Measurements from ENCODE around the gene PTCHD1. TPM values are rescaled to one million over a fixed set of nuclear protein-coding genes. Genes with fewer than 3 reads are reported as not detected.
A peak's percentile ranks its signal among the peaks of the same experiment; 100 is the strongest.

PTCHD1 gene
- total and polyA plus RNA-seq, 2 experiments from 2014 or later: 3.0 to 7.7 TPM

DNA sequence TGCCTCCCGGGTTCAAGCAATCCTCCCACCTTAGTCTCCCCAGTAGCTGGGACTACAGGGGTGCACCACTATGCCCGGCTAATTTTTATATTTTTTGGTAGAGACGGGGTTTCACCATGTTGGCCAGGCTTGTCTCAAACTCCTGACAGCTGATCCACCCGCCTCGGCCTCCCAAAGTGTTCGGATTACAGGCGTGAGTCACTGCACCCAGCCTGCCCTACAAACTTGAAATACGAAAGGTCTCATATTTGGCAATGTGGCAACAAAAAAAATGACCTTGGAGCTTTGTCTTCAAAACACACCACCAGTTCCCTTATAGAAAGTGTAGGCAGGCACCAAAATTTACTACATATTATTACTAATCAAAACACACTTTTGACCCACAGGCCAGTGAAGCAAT lies 22.9 kb upstream of the PTCHD1 start:
- 88% methylated on average over 8 of the region's 8 CpGs for WGBS (ENCODE audit: low lambda C conversion rate, missing lambda C conversion rate)
- DNase-seq (ENCODE audit: low spot score): no peak

DNA sequence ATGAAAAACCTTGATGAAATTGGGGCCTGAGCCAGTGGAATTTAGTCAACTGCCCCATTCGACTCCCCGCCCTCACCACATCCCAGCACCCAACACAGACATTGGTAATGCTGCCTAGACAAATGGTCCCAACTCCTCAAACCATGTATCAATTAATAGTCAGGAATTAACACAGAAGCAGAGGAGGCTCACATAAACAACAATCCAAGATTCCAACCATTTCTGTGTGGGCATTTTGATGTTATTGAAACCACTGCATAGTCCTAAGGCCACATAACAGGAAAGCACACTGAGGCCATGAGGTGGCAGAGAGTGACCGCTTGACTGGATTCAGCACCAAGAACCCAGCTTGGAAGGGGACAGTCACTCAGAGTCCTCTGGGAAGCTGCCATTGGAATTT lies 22.5 kb upstream of the PTCHD1 start:
- no peaks in the 10 kb centered on the region for H3K9me2 ChIP-seq (replicated peaks; ENCODE audit: insufficient read depth)
- H3K36me3 ChIP-seq (replicated peaks; ENCODE audit: insufficient read depth, low read depth): no peaks in the 10 kb centered on the region
- H3K9me3 ChIP-seq (ENCODE audit: low read depth): no peaks in the 10 kb centered on the region
- no peaks in the 10 kb centered on the region for H4K20me1 ChIP-seq (ENCODE audit: insufficient read depth, poor library complexity, severe bottlenecking)
- H2AFZ ChIP-seq: no peak overlapping the region
- 87% methylated on average over 3 of the region's 3 CpGs for WGBS (ENCODE audit: low lambda C conversion rate, missing lambda C conversion rate)
- no peak overlapping the region for H3K4me3 ChIP-seq
- DNase-seq (ENCODE audit: low spot score): no peak
- no peak overlapping the region for H3K27ac ChIP-seq
- H3K4me1 ChIP-seq (ENCODE audit: insufficient read depth): no peaks in the 10 kb centered on the region
- H3K4me2 ChIP-seq: no peak overlapping the region
- H3K79me2 ChIP-seq: no peaks in the 10 kb centered on the region
- no peaks in the 10 kb centered on the region for H3K27me3 ChIP-seq
- TF ChIP-seq EZH2 (IDR thresholded peaks at IDR 0.05; ENCODE audit: borderline replicate concordance) (no peak), EZH2phosphoT487 (IDR thresholded peaks at IDR 0.05; ENCODE audit: low read depth, severe bottlenecking, unreplicated experiment) (no peak)
- TF ChIP-seq, protein P1, sequence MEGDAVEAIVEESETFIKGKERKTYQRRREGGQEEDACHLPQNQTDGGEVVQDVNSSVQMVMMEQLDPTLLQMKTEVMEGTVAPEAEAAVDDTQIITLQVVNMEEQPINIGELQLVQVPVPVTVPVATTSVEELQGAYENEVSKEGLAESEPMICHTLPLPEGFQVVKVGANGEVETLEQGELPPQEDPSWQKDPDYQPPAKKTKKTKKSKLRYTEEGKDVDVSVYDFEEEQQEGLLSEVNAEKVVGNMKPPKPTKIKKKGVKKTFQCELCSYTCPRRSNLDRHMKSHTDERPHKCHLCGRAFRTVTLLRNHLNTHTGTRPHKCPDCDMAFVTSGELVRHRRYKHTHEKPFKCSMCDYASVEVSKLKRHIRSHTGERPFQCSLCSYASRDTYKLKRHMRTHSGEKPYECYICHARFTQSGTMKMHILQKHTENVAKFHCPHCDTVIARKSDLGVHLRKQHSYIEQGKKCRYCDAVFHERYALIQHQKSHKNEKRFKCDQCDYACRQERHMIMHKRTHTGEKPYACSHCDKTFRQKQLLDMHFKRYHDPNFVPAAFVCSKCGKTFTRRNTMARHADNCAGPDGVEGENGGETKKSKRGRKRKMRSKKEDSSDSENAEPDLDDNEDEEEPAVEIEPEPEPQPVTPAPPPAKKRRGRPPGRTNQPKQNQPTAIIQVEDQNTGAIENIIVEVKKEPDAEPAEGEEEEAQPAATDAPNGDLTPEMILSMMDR (IDR thresholded peaks at IDR 0.05; ENCODE audit: poor library complexity): no peak

More for the DNA sequence above, 22.9 kb upstream of the PTCHD1 start:
- Histone ChIP-seq H4K20me1 (ENCODE audit: insufficient read depth, poor library complexity, severe bottlenecking) (no peaks in the 10 kb centered on the region), H3K27ac (no peak overlapping the region), H3K4me3 (no peak overlapping the region), H3K9me2 (replicated peaks; ENCODE audit: insufficient read depth) (no peaks in the 10 kb centered on the region), H2AFZ (no peak overlapping the region), H3K4me1 (ENCODE audit: insufficient read depth) (no peaks in the 10 kb centered on the region), H3K79me2 (no peaks in the 10 kb centered on the region), H3K36me3 (replicated peaks; ENCODE audit: insufficient read depth, low read depth) (no peaks in the 10 kb centered on the region), H3K4me2 (no peak overlapping the region), H3K27me3 (no peaks in the 10 kb centered on the region), H3K9me3 (ENCODE audit: low read depth) (no peaks in the 10 kb centered on the region)
- TF ChIP-seq EZH2 (IDR thresholded peaks at IDR 0.05; ENCODE audit: borderline replicate concordance): no peak
- no peak for TF ChIP-seq EZH2phosphoT487 (IDR thresholded peaks at IDR 0.05; ENCODE audit: low read depth, severe bottlenecking, unreplicated experiment)
- TF ChIP-seq, protein P1 (IDR thresholded peaks at IDR 0.05; ENCODE audit: poor library complexity): no peak

DNA sequence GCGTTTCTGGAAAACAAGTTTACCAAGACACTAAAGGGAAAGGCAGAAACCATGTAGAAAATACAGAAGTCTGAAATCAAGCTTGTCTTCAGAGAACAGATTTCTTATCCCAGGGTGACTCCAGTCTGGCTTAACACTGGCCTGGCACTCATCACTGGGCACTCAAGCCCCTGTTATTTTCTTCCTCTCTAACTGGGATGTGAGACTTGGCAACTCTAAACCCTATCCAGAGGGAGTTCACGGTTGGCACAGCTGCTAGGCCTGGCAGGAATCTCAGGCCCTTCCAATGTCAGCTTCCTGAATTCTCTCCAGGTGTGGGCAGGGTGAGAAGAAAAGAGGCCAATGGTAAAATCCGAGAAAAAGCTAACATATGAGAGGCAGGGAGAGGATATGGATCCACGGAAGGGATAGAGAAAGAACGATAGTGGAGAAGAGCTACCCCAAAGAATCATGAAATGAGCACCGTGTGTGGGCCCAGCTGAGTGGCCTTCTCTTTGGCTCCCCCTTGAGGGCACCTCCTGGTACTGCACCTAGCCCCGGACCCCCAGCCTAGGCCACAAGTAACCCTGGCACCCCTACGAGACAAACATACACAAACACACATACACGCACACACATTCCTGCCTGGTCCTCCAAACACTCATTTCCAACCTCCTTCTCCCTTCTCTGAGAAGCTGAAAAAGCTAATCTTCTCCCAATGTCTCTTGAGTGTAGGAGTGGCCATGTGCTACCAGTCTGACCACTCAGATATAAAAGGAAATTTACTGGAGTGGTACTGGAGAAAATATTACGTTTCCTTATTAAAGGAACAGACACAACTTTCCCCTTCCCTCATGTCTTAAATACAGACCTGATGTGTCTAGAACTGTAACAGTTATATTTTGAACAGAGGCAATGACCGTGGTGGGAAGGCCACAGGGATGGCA lies 16.6 kb upstream of the PTCHD1 start:
- Histone ChIP-seq H3K4me2 (no peak overlapping the region), H3K4me1 (ENCODE audit: insufficient read depth) (no peaks in the 10 kb centered on the region), H4K20me1 (ENCODE audit: insufficient read depth, poor library complexity, severe bottlenecking) (no peaks in the 10 kb centered on the region), H3K9me2 (replicated peaks; ENCODE audit: insufficient read depth) (no peaks in the 10 kb centered on the region), H3K36me3 (replicated peaks; ENCODE audit: insufficient read depth, low read depth) (no peaks in the 10 kb centered on the region), H3K9me3 (ENCODE audit: low read depth) (no peaks in the 10 kb centered on the region), H3K27me3 (no peaks in the 10 kb centered on the region), H2AFZ (no peak overlapping the region), H3K4me3 (no peak overlapping the region), H3K27ac (no peak overlapping the region), H3K79me2 (no peaks in the 10 kb centered on the region)
- TF ChIP-seq EZH2 (IDR thresholded peaks at IDR 0.05; ENCODE audit: borderline replicate concordance) (no peak), EZH2phosphoT487 (IDR thresholded peaks at IDR 0.05; ENCODE audit: low read depth, severe bottlenecking, unreplicated experiment) (no peak)
- TF ChIP-seq, protein P1 (IDR thresholded peaks at IDR 0.05; ENCODE audit: poor library complexity): peak; percentile 51
- WGBS (ENCODE audit: low lambda C conversion rate, missing lambda C conversion rate): 60% methylated on average over 11 of the region's 11 CpGs
- DNase-seq (ENCODE audit: low spot score): peak; percentile 14
